Upper lobe of right lung (tissue), 1 donor: Measurements from ENCODE around the gene FITM1. TPM values are rescaled to one million over a fixed set of nuclear protein-coding genes. Genes with fewer than 3 reads are reported as not detected.

Source experiments
- ATAC-seq: fragments of 200-7000 bp; cut with Tn5 transposase; one replicate; pipeline ENCODE4 v1.9.1; 2020; ENCODE audit warnings: mild to moderate bottlenecking, moderate library complexity
- DNase-seq: peaks from one replicate; pipeline ENCODE4 v3.0.0-alpha.2; 2020
- H3K27ac ChIP-seq: fragments of 200-600 bp; one replicate; pipeline ENCODE4 v1.8.0; 2022
- H3K27me3 ChIP-seq: fragments of 200-600 bp; one replicate; pipeline ENCODE4 v1.8.0; 2022; ENCODE audit warnings: mild to moderate bottlenecking
- H3K36me3 ChIP-seq: fragments of 200-600 bp; one replicate; pipeline ENCODE4 v1.8.0; 2022
- H3K4me1 ChIP-seq: fragments of 200-600 bp; one replicate; pipeline ENCODE4 v1.8.0; 2022
- H3K4me3 ChIP-seq: fragments of 200-600 bp; one replicate; pipeline ENCODE4 v1.8.0; 2022; ENCODE audit warnings: mild to moderate bottlenecking
- H3K9me3 ChIP-seq: fragments of 200-600 bp; one replicate; pipeline ENCODE4 v1.8.0; 2022
- CTCF ChIP-seq: fragments of 200-600 bp; IDR thresholded peaks from one replicate; pipeline ENCODE4 v1.8.0; 2022; ENCODE audit warnings: antibody characterized with exemption
- intact Hi-C: fragments of 100-400 bp; cut with DNase I; formaldehyde crosslinking; loops from one replicate; pipeline ENCODE4 v1.11.0; 2022
- total RNA-seq: library from RNA; stranded (reverse); fragmentation: NEBNext Ultra II Directional; extraction: Animal tissue kit (Norgen Biotek cat#: 25700); gene quantifications from one replicate; pipeline ENCODE4 v1.2.1, GENCODE V29; 2021
- donor health status: DM: no; HTN: yes; CAD: no; lungs with severe emphysema.

FITM1 gene
- total RNA-seq, 1 donor from 2014 or later, result 1.1 TPM

GRCh38 chr14:24106672-24107271 is 23.7 kb upstream of the FITM1 start:
- Histone ChIP-seq H3K4me3 (no peak overlapping the region), H3K36me3 (no peaks in the 10 kb centered on the region), H3K27me3 (no peaks in the 10 kb centered on the region), H3K27ac (no peak overlapping the region), H3K9me3 (no peaks in the 10 kb centered on the region), H3K4me1 (peaks cover 10% of the 10 kb centered on the region)
- no peak for DNase-seq
- intact Hi-C loops, result loop anchor here (10.0 kb wide), 1 partner anchor 52 kb away; the partner anchor contains the start of gene CARMIL3
- ATAC-seq, result no peak
- TF ChIP-seq CTCF, result no peak

- Histone ChIP-seq H3K4me1 (peaks cover 10% of the 10 kb centered on the region), H3K4me3 (no peak overlapping the region), H3K9me3 (no peaks in the 10 kb centered on the region), H3K36me3 (no peaks in the 10 kb centered on the region), H3K27me3 (no peaks in the 10 kb centered on the region), H3K27ac (peak overlapping the region; percentile 69)
- DNase-seq (no peak), ATAC-seq (no peak)
- no peak for TF ChIP-seq CTCF
- intact Hi-C loops, result loop anchor here (10.0 kb wide), 1 partner anchor 54 kb away; the partner anchor contains the start of gene CARMIL3
These were observed 22.1 kb upstream of the FITM1 start for GRCh38 chr14:24108336-24108874.

GRCh38 chr14:24110060-24110459 is 20.4 kb upstream of the FITM1 start:
- no peaks in the 10 kb centered on the region for H3K9me3 ChIP-seq
- peak overlapping the region; percentile 69 for H3K27ac ChIP-seq
- H3K4me3 ChIP-seq, result no peak overlapping the region
- ATAC-seq (no peak), DNase-seq (no peak)
- TF ChIP-seq CTCF, result no peak
- intact Hi-C loops, result no loop called here
- H3K36me3 ChIP-seq, result no peaks in the 10 kb centered on the region
- peaks cover 10% of the 10 kb centered on the region for H3K4me1 ChIP-seq
- no peaks in the 10 kb centered on the region for H3K27me3 ChIP-seq

- Histone ChIP-seq H3K9me3 (no peaks in the 10 kb centered on the region), H3K36me3 (no peaks in the 10 kb centered on the region), H3K4me1 (peaks cover 12% of the 10 kb centered on the region), H3K27ac (no peak overlapping the region), H3K4me3 (no peak overlapping the region), H3K27me3 (no peaks in the 10 kb centered on the region)
- no peak for ATAC-seq
- DNase-seq, result no peak
- intact Hi-C loops, result no loop called here
- no peak for TF ChIP-seq CTCF
These were observed 19.9 kb upstream of the FITM1 start for GRCh38 chr14:24110523-24110922.

GRCh38 chr14:24113379-24113800 is 17.1 kb upstream of the FITM1 start:
- ATAC-seq, result no peak
- Histone ChIP-seq H3K4me1 (peaks cover 24% of the 10 kb centered on the region), H3K9me3 (no peaks in the 10 kb centered on the region), H3K36me3 (peaks cover 19% of the 10 kb centered on the region), H3K27ac (peak overlapping the region; percentile 99), H3K27me3 (no peaks in the 10 kb centered on the region), H3K4me3 (peak overlapping the region; percentile 73)
- DNase-seq, result no peak
- intact Hi-C loops, result no loop called here
- TF ChIP-seq CTCF, result no peak
